Measurements from ENCODE around the gene DDR1.

DDR1 gene

DNA sequence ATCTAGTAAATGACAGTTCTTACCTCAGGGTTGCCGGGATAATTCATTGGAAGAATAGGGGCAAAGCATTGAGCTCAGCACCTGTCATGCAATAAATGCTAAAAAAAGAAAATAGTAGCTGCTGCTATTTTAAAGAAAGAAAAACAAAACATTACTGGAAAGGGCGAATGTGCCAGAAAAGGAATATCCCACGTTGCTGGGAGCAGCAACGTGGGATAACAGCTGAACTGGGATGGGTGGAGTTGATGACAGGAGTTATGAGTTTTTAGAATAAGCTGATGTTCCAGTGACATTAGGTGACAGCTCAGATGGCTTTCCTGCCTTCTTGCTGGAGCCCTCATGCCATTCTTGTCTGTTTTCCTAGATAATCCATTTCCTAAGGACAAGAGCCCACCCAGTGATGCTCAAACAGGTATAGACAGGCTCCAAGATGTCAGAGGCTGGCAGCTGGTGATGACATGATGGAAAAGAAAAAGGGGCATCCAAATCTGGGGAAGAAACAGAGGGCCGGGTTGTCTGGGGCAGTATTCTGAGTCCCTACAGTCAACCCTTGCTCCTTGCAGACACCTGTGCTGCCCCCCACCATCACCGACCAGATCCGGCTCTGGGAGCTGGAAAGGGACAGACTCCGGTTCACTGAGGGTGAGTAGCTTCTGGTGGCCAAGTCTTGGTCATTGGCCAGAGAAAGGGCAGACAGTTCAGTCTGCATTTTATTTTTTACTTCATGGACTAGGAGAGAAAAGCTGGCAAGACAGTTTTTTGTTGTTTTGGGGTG lies 28.6 kb downstream of the DDR1 start:
- peaks cover 5% of the 10 kb centered on the region; the same call in 1 of the 2 replicates for H3K79me2 ChIP-seq (ENCODE audit: insufficient read depth, low read depth)
- no peak overlapping the region for H3K9ac ChIP-seq
- no peak overlapping the region for H3K27ac ChIP-seq
- no peak overlapping the region for H3K4me3 ChIP-seq (IDR thresholded peaks at IDR 0.05; ENCODE audit: insufficient read depth, low read depth, low read length)
- no peak overlapping the region for H3K4me2 ChIP-seq
- no peaks in the 10 kb centered on the region for H3K27me3 ChIP-seq (ENCODE audit: insufficient read depth, low read depth)
- TF ChIP-seq, protein P1, sequence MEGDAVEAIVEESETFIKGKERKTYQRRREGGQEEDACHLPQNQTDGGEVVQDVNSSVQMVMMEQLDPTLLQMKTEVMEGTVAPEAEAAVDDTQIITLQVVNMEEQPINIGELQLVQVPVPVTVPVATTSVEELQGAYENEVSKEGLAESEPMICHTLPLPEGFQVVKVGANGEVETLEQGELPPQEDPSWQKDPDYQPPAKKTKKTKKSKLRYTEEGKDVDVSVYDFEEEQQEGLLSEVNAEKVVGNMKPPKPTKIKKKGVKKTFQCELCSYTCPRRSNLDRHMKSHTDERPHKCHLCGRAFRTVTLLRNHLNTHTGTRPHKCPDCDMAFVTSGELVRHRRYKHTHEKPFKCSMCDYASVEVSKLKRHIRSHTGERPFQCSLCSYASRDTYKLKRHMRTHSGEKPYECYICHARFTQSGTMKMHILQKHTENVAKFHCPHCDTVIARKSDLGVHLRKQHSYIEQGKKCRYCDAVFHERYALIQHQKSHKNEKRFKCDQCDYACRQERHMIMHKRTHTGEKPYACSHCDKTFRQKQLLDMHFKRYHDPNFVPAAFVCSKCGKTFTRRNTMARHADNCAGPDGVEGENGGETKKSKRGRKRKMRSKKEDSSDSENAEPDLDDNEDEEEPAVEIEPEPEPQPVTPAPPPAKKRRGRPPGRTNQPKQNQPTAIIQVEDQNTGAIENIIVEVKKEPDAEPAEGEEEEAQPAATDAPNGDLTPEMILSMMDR (conservative IDR thresholded peaks at IDR 0.05; ENCODE audit: low read depth, low read length) = no peak
- H2AFZ ChIP-seq (ENCODE audit: low read depth) = no peak overlapping the region
- H4K20me1 ChIP-seq (ENCODE audit: insufficient read depth) = no peaks in the 10 kb centered on the region
- H3K36me3 ChIP-seq (ENCODE audit: insufficient read depth) = no peaks in the 10 kb centered on the region
- peaks cover 26% of the 10 kb centered on the region for H3K4me1 ChIP-seq (ENCODE audit: low read depth, poor library complexity, severe bottlenecking)

DNA sequence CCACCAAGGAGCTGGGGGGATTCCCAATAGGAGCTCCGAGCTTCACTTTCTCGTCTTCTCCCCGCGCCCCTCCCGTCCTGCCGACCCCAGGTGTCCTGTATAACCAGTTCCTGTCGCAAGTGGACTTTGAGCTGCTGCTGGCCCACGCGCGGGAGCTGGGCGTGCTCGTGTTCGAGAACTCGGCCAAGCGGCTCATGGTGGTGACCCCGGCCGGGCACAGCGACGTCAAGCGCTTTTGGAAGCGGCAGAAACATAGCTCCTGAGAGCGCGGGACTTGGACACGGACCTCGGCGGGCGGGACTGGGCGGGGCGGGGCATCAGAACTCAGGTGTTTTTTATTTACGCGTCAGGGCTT lies 29.4 kb downstream of the DDR1 start:
- peaks cover 24% of the 10 kb centered on the region for H3K4me1 ChIP-seq (ENCODE audit: low read depth, poor library complexity, severe bottlenecking)
- H3K27me3 ChIP-seq (ENCODE audit: insufficient read depth, low read depth) = no peaks in the 10 kb centered on the region
- H3K79me2 ChIP-seq (ENCODE audit: insufficient read depth, low read depth) = peaks cover 3% of the 10 kb centered on the region; the same call in 1 of the 2 replicates
- no peaks in the 10 kb centered on the region for H4K20me1 ChIP-seq (ENCODE audit: insufficient read depth)
- no peak overlapping the region for H3K9ac ChIP-seq
- no peak overlapping the region for H3K27ac ChIP-seq
- no peaks in the 10 kb centered on the region for H3K36me3 ChIP-seq (ENCODE audit: insufficient read depth)
- TF ChIP-seq, protein P1 (conservative IDR thresholded peaks at IDR 0.05; ENCODE audit: low read depth, low read length) = no peak
- no peak overlapping the region for H3K4me3 ChIP-seq (IDR thresholded peaks at IDR 0.05; ENCODE audit: insufficient read depth, low read depth, low read length)
- H2AFZ ChIP-seq (ENCODE audit: low read depth) = peak overlapping the region; percentile 70
- H3K4me2 ChIP-seq = peak overlapping the region; percentile 98

DNA sequence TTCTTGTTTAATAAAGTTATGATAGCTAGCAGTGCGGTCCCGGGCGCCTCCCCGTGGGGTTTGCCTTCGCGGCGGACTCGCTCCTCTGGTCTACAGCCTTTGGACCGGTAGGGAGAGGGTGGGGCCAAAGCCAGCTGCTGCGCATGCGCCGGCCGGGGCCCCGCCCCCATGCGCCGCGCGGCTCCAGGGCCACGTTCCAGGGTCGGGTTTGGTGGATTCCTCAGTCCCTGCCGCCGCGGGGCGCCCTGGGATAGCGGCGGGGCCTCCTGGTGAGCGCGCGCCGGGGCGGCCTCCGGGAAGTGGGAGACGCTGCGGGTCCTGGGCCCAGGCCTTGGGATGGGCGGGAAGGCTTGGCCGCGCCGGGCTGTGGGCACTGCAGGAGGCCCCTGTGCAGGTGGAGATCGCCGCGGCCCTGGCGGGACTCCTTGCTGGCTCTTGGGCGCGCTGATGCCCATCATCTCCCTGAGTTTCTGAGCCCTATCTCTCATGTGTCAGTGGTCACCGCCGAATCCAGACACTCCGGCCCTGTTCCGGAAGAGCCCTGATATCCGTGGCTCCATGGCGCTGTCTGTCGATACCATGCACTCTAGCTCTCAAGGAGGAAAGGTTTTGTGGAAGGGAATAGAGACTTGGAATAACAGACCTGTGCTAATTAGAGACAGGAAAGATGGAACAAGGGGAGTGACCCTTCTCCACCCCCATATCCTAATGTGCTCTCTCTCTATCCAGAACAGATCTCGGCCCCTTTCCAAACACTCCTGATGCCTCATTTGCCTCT lies 29.9 kb downstream of the DDR1 start, which contains the start of gene VARS2:
TSS of gene VARS2 (plus strand) at position 163 of the 778 bp plus-strand sequence. CDS start at position 762, 599 bp downstream.
- Histone ChIP-seq H3K27ac (peak within 1 kb of the TSS; percentile 43), H3K4me2 (peak within 1 kb of the TSS; percentile 98), H3K27me3 (ENCODE audit: insufficient read depth, low read depth) (no peaks in the 10 kb centered on the region), H4K20me1 (ENCODE audit: insufficient read depth) (no peaks in the 10 kb centered on the region), H3K79me2 (ENCODE audit: insufficient read depth, low read depth) (no peaks in the 10 kb centered on the region), H2AFZ (ENCODE audit: low read depth) (peak within 1 kb of the TSS; percentile 70), H3K36me3 (ENCODE audit: insufficient read depth) (no peaks in the 10 kb centered on the region), H3K9ac (peak within 1 kb of the TSS; percentile 72), H3K4me1 (ENCODE audit: low read depth, poor library complexity, severe bottlenecking) (peaks cover 19% of the 10 kb centered on the region), H3K4me3 (IDR thresholded peaks at IDR 0.05; ENCODE audit: insufficient read depth, low read depth, low read length) (peak within 1 kb of the TSS; percentile 40)
- TF ChIP-seq, protein P1 (conservative IDR thresholded peaks at IDR 0.05; ENCODE audit: low read depth, low read length) = no peak

DNA sequence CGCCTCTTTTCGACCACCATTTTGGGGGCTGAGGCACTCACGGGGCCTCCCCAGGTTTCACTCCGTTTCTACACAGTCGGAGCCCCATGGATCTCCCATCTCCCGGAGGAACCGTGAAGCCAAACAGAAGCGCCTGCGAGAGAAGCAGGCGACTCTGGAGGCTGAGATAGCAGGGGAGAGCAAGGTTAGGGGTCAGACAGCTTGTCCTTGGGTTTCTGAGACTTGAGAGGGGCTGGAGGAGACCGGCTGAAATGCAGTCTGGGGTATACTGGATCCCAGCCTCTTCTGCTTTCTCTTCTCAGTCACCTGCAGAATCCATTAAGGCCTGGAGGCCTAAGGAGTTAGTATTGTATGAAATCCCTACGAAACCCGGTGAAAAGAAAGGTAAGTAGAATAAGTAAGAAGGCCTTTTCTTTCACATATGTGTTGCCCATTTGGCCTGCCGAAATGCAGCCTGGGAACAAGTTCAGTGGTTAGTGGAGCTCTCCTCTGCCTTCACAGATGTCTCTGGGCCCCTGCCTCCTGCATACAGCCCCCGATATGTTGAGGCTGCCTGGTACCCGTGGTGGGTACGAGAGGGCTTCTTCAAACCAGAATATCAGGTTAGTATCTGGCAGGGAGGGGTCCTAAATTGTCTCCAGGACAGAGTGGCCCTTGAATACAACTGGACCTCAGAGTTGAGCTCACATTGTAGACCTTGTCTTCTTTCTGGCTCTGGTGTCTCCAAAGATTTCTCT lies 30.7 kb downstream of the DDR1 start:
- peak overlapping the region; percentile 98 for H3K4me2 ChIP-seq
- no peaks in the 10 kb centered on the region for H3K79me2 ChIP-seq (ENCODE audit: insufficient read depth, low read depth)
- peak overlapping the region; percentile 70 for H2AFZ ChIP-seq (ENCODE audit: low read depth)
- H3K4me1 ChIP-seq (ENCODE audit: low read depth, poor library complexity, severe bottlenecking) = peaks cover 17% of the 10 kb centered on the region
- H3K36me3 ChIP-seq (ENCODE audit: insufficient read depth) = no peaks in the 10 kb centered on the region
- TF ChIP-seq, protein P1 (conservative IDR thresholded peaks at IDR 0.05; ENCODE audit: low read depth, low read length) = no peak
- peak overlapping the region; percentile 43 for H3K27ac ChIP-seq
- no peaks in the 10 kb centered on the region for H3K27me3 ChIP-seq (ENCODE audit: insufficient read depth, low read depth)
- no peaks in the 10 kb centered on the region for H4K20me1 ChIP-seq (ENCODE audit: insufficient read depth)
- H3K4me3 ChIP-seq (IDR thresholded peaks at IDR 0.05; ENCODE audit: insufficient read depth, low read depth, low read length) = peak overlapping the region; percentile 40
- peak overlapping the region; percentile 72 for H3K9ac ChIP-seq
